HepG2 (cell line): ENCODE data around the gene SFXN1. TPM values are rescaled to one million over a fixed set of nuclear protein-coding genes. Genes with fewer than 3 reads are reported as not detected.
A peak's percentile ranks its signal among the peaks of the same experiment; 100 is the strongest.

ENCODE experiments used
- ADNP ChIP-seq: sonication (generic); formaldehyde crosslinking; IDR thresholded peaks from 2 replicates; pipeline ENCODE4 v1.4.0; 2020; ENCODE audit warnings: missing genetic modification reagents
- ATRX ChIP-seq: sonication (generic); formaldehyde crosslinking; IDR thresholded peaks from 2 replicates; pipeline ENCODE4 v1.4.0; 2020; ENCODE audit warnings: missing genetic modification reagents, borderline replicate concordance
- CEBPB ChIP-seq: IDR thresholded peaks from 2 replicates; pipeline ENCODE4 v1.6.1; 2011; ENCODE audit warnings: low read depth, low read length, improper control_type of control experiment, borderline replicate concordance
- HMG20A ChIP-seq: IDR thresholded peaks from 2 replicates; pipeline ENCODE4 v1.6.1; 2016; ENCODE audit warnings: borderline replicate concordance
- KLF15 ChIP-seq: sonication (generic); formaldehyde crosslinking; IDR thresholded peaks from 2 replicates; pipeline ENCODE4 v1.8.1; 2023; ENCODE audit warnings: borderline replicate concordance, mild to moderate bottlenecking, inconsistent platforms, missing genetic modification reagents, mixed read lengths
- LCORL ChIP-seq, 2 experiments: fragments of 450-650 bp in 1 of 2; sonication (generic) in 1 of 2; formaldehyde crosslinking in 1 of 2; IDR thresholded peaks; 2 replicates each; pipeline versions ENCODE4 v1.5.0 to v1.6.1; 2017 to 2020; ENCODE audit warnings: antibody characterized with exemption in 1 of 2, missing genetic modification reagents in 1 of 2
- MTERF4 ChIP-seq: sonication (generic); formaldehyde crosslinking; IDR thresholded peaks from 2 replicates; pipeline ENCODE4 v1.8.0; 2023; ENCODE audit warnings: mild to moderate bottlenecking, missing genetic modification reagents
- MTF1 ChIP-seq: sonication (generic); formaldehyde crosslinking; IDR thresholded peaks from 2 replicates; pipeline ENCODE4 v1.5.0; 2020; ENCODE audit warnings: missing genetic modification reagents
- ONECUT2 ChIP-seq: sonication (generic); formaldehyde crosslinking; IDR thresholded peaks from 2 replicates; pipeline ENCODE4 v1.4.0; 2020; ENCODE audit warnings: missing genetic modification reagents
- PPARG ChIP-seq: conservative IDR thresholded peaks from 2 replicates; pipeline ENCODE4 v1.6.1; 2016; ENCODE audit warnings: missing biosample characterization, missing genetic modification reagents
- PRMT3 ChIP-seq: sonication (generic); formaldehyde crosslinking; IDR thresholded peaks from 2 replicates; pipeline ENCODE4 v1.8.1; 2022; ENCODE audit warnings: low read depth, mild to moderate bottlenecking, moderate library complexity, missing genetic modification reagents, borderline replicate concordance
- TBX2 ChIP-seq: sonication (generic); formaldehyde crosslinking; IDR thresholded peaks from 2 replicates; pipeline ENCODE4 v1.5.0; 2020; ENCODE audit warnings: missing genetic modification reagents, mild to moderate bottlenecking, borderline replicate concordance
- THYN1 ChIP-seq: sonication (generic); formaldehyde crosslinking; IDR thresholded peaks from 2 replicates; pipeline ENCODE4 v1.8.1; 2023; ENCODE audit warnings: low read depth, mild to moderate bottlenecking, moderate library complexity, missing genetic modification reagents, borderline replicate concordance
- ZBTB14 ChIP-seq: sonication (generic); formaldehyde crosslinking; IDR thresholded peaks from 2 replicates; pipeline ENCODE4 v1.4.0; 2020; ENCODE audit warnings: missing genetic modification reagents
- ZFP36L2 ChIP-seq: sonication (generic); formaldehyde crosslinking; IDR thresholded peaks from 2 replicates; pipeline ENCODE4 v1.4.0; 2020; ENCODE audit warnings: missing genetic modification reagents
- ZKSCAN8 ChIP-seq: IDR thresholded peaks from 2 replicates; pipeline ENCODE4 v1.6.1; 2016; ENCODE audit warnings: borderline replicate concordance, missing genetic modification reagents, missing compliant biosample characterization
- ZNF121 ChIP-seq: sonication (generic); formaldehyde crosslinking; IDR thresholded peaks from 2 replicates; pipeline ENCODE4 v1.5.0; 2020; ENCODE audit warnings: mild to moderate bottlenecking, missing genetic modification reagents
- ZNF431 ChIP-seq: sonication (generic); formaldehyde crosslinking; IDR thresholded peaks from 2 replicates; pipeline ENCODE4 v1.9.0; 2022; ENCODE audit warnings: missing genetic modification reagents, low read depth, mild to moderate bottlenecking, borderline replicate concordance
- polyA plus RNA-seq, 8 experiments: library from polyadenylated mRNA; depleted of rRNA in 3 of 8; stranded (reverse) in 7 of 8; unstranded in 1 of 8; fragments of >200 nt; fragmentation: Illumina TruSeq in 4 of 8; extraction: Trizol in 4 of 8; gene quantifications; 2 replicates each; pipeline versions ENCODE4 v1.2.1 to v1.2.3, GENCODE V29; 2011 to 2016; ENCODE audit warnings: low read depth in 4 of 8, missing spikeins in 1 of 8, mixed read lengths in 1 of 8; ENCODE audit not compliant: insufficient read depth in 1 of 8
- total RNA-seq, 5 experiments: library from RNA; depleted of rRNA; stranded (reverse); fragments of >200 nt; fragmentation: Illumina TruSeq; extraction: Trizol; gene quantifications; 2 replicates each; pipeline ENCODE4 v1.2.3, GENCODE V29; 2016; ENCODE audit warnings: low read depth in 1 of 5
- TF ChIP-seq, protein P1 (sequence below): sonication (generic); formaldehyde crosslinking; IDR thresholded peaks from 2 replicates; pipeline ENCODE4 v1.5.1; 2020; ENCODE audit warnings: missing genetic modification reagents, mild to moderate bottlenecking, borderline replicate concordance
- TF ChIP-seq, protein P2 (sequence below): sonication (generic); formaldehyde crosslinking; IDR thresholded peaks from 2 replicates; pipeline ENCODE4 v1.5.0; 2020; ENCODE audit warnings: missing genetic modification reagents
- TF ChIP-seq, protein P3 (sequence below): sonication (generic); formaldehyde crosslinking; IDR thresholded peaks from 2 replicates; pipeline ENCODE4 v1.4.0; 2020; ENCODE audit warnings: missing genetic modification reagents

SFXN1 gene
- total and polyA plus RNA-seq, 2 of the 13 experiments (the other 11 are each of a cell fraction or from before 2014, with no cell fraction given) = 122 to 135 TPM

DNA sequence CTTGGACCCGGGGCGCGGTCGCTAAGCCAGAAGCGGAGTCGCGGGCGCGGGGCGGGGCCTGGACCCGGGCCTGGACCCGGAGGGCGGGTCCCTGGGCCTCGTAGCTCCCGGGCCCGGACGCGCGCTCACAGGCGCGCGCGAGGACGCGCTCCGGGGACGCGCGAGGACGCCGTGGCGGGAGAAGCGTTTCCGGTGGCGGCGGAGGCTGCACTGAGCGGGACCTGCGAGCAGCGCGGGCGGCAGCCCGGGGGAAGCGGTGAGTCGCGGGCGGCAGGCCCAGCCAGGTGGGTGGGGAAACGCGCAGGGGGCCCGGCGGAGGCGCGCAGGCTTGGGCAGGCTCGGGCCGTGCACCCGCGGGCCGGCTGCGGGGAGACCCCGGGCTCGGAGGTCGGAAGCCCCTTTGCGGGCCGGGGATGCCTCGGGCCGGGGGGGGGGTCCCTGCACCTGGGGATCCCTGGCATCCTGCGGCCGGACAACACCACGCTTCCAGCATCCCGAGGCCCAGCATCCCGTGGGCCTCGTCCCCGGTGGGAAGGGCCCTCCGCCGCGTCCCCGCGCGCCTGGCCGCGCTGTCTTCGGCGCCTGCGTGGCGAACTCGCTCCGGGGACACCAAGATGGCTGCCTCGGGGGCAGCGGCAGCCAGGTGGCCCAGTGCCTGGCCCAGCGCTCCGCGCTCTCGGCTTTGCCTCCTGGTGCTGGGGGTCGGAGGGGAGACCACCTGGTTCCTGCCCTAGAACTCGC is at the start of gene SFXN1 (continued):
- TF ChIP-seq ATRX (CRISPR knock-in tag) (no peak), MTF1 (no peak), ZNF121 (CRISPR knock-in tag) (no peak), ZBTB14 (CRISPR knock-in tag) (peak; percentile 95), ONECUT2 (no peak), PRMT3 (CRISPR knock-in tag) (no peak), HMG20A (CRISPR knock-in tag) (no peak), LCORL (IDR thresholded peaks at IDR 0.05) (no peak), LCORL (CRISPR knock-in tag; IDR thresholded peaks at IDR 0.05) (0 out of 2 replicates have a peak, but pooled peaks have one; percentile 40), ADNP (CRISPR knock-in tag) (no peak), ZFP36L2 (no peak), PPARG (CRISPR knock-in tag) (no peak), THYN1 (CRISPR knock-in tag) (no peak), CEBPB (no peak), ZNF431 (CRISPR knock-in tag) (no peak), MTERF4 (CRISPR knock-in tag) (peak; percentile 84; the same call in 1 of the 2 replicates), KLF15 (CRISPR knock-in tag) (no peak), TBX2 (CRISPR knock-in tag) (peak; percentile 39; the same call in 1 of the 2 replicates), ZKSCAN8 (CRISPR knock-in tag) (no peak)
- TF ChIP-seq, protein P1, sequence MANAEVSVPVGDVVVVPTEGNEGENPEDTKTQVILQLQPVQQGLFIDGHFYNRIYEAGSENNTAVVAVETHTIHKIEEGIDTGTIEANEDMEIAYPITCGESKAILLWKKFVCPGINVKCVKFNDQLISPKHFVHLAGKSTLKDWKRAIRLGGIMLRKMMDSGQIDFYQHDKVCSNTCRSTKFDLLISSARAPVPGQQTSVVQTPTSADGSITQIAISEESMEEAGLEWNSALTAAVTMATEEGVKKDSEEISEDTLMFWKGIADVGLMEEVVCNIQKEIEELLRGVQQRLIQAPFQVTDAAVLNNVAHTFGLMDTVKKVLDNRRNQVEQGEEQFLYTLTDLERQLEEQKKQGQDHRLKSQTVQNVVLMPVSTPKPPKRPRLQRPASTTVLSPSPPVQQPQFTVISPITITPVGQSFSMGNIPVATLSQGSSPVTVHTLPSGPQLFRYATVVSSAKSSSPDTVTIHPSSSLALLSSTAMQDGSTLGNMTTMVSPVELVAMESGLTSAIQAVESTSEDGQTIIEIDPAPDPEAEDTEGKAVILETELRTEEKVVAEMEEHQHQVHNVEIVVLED = no peak
- TF ChIP-seq, protein P2, sequence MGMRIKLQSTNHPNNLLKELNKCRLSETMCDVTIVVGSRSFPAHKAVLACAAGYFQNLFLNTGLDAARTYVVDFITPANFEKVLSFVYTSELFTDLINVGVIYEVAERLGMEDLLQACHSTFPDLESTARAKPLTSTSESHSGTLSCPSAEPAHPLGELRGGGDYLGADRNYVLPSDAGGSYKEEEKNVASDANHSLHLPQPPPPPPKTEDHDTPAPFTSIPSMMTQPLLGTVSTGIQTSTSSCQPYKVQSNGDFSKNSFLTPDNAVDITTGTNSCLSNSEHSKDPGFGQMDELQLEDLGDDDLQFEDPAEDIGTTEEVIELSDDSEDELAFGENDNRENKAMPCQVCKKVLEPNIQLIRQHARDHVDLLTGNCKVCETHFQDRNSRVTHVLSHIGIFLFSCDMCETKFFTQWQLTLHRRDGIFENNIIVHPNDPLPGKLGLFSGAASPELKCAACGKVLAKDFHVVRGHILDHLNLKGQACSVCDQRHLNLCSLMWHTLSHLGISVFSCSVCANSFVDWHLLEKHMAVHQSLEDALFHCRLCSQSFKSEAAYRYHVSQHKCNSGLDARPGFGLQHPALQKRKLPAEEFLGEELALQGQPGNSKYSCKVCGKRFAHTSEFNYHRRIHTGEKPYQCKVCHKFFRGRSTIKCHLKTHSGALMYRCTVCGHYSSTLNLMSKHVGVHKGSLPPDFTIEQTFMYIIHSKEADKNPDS (CRISPR knock-in tag) = no peak
- TF ChIP-seq, protein P3, sequence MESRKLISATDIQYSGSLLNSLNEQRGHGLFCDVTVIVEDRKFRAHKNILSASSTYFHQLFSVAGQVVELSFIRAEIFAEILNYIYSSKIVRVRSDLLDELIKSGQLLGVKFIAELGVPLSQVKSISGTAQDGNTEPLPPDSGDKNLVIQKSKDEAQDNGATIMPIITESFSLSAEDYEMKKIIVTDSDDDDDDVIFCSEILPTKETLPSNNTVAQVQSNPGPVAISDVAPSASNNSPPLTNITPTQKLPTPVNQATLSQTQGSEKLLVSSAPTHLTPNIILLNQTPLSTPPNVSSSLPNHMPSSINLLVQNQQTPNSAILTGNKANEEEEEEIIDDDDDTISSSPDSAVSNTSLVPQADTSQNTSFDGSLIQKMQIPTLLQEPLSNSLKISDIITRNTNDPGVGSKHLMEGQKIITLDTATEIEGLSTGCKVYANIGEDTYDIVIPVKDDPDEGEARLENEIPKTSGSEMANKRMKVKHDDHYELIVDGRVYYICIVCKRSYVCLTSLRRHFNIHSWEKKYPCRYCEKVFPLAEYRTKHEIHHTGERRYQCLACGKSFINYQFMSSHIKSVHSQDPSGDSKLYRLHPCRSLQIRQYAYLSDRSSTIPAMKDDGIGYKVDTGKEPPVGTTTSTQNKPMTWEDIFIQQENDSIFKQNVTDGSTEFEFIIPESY (CRISPR knock-in tag) = no peak
